Measurements from ENCODE around the gene MORN1. TPM values are rescaled to one million over a fixed set of nuclear protein-coding genes. Genes with fewer than 3 reads are reported as not detected.
"Not testable (repeated sequence)": the region's sequence is repeated elsewhere in the genome, so short reads cannot be mapped to it uniquely, and the experiment has no call there.

MORN1 gene
- total RNA-seq, 6 experiments from 2014 or later = 5.3 to 8.9 (median 6.9) TPM

GRCh38 chr1:2337081-2337480 is 54.3 kb downstream of the MORN1 start:
- Mint-ChIP-seq H3K4me1 (ENCODE audit: low read depth) (no peaks in the 10 kb centered on the region), H3K9me3 (peaks cover under 1% of the 10 kb centered on the region; the same call in 1 of the 2 replicates), H3K4me3 (no peak overlapping the region), H3K27ac (no peak overlapping the region), H3K36me3 (ENCODE audit: low read depth) (no peaks in the 10 kb centered on the region), H3K27me3 (ENCODE audit: insufficient read depth) (peaks cover 16% of the 10 kb centered on the region)
- no peak for DNase-seq
- no peak for TF ChIP-seq CTCF (IDR thresholded peaks at IDR 0.05)

- no peak for DNase-seq
- H3K4me3 Mint-ChIP-seq = no peak overlapping the region
- no peak overlapping the region for H3K27ac Mint-ChIP-seq
- H3K27me3 Mint-ChIP-seq (ENCODE audit: insufficient read depth) = peaks cover 14% of the 10 kb centered on the region
- H3K4me1 Mint-ChIP-seq (ENCODE audit: low read depth) = no peaks in the 10 kb centered on the region
- H3K36me3 Mint-ChIP-seq (ENCODE audit: low read depth) = no peaks in the 10 kb centered on the region
- peaks cover 5% of the 10 kb centered on the region; the same call in 1 of the 2 replicates for H3K9me3 Mint-ChIP-seq
- no peak for TF ChIP-seq CTCF (IDR thresholded peaks at IDR 0.05)
These were observed 54.9 kb downstream of the MORN1 start for GRCh38 chr1:2336499-2336898.

- Mint-ChIP-seq H3K36me3 (ENCODE audit: low read depth) (no peaks in the 10 kb centered on the region), H3K27ac (no peak overlapping the region)
- no peak for TF ChIP-seq CTCF (IDR thresholded peaks at IDR 0.05)
These were observed 55.5 kb downstream of the MORN1 start for GRCh38 chr1:2335721-2336455.

GRCh38 chr1:2334883-2335534 is 56.3 kb downstream of the MORN1 start:
- no peak overlapping the region for H3K27ac Mint-ChIP-seq
- no peak for TF ChIP-seq CTCF (IDR thresholded peaks at IDR 0.05)
- H3K27me3 Mint-ChIP-seq (ENCODE audit: insufficient read depth) = peaks cover 9% of the 10 kb centered on the region
- no peak overlapping the region for H3K4me3 Mint-ChIP-seq
- H3K9me3 Mint-ChIP-seq = peaks cover 5% of the 10 kb centered on the region; the same call in 1 of the 2 replicates
- H3K4me1 Mint-ChIP-seq (ENCODE audit: low read depth) = peaks cover 9% of the 10 kb centered on the region
- H3K36me3 Mint-ChIP-seq (ENCODE audit: low read depth) = no peaks in the 10 kb centered on the region
- DNase-seq = no peak

More at GRCh38 chr1:2335721-2336455, 55.5 kb downstream of the MORN1 start:
- peaks cover 1% of the 10 kb centered on the region for H3K4me1 Mint-ChIP-seq (ENCODE audit: low read depth)
- H3K27me3 Mint-ChIP-seq (ENCODE audit: insufficient read depth) = peaks cover 9% of the 10 kb centered on the region
- H3K4me3 Mint-ChIP-seq = no peak overlapping the region
- DNase-seq = no peak
- peaks cover 5% of the 10 kb centered on the region; the same call in 1 of the 2 replicates for H3K9me3 Mint-ChIP-seq

- Mint-ChIP-seq H3K27me3 (ENCODE audit: insufficient read depth) (peaks cover 6% of the 10 kb centered on the region), H3K9me3 (peaks cover 5% of the 10 kb centered on the region; the same call in 1 of the 2 replicates), H3K4me1 (ENCODE audit: low read depth) (peaks cover 9% of the 10 kb centered on the region), H3K4me3 (no peak overlapping the region), H3K36me3 (ENCODE audit: low read depth) (no peaks in the 10 kb centered on the region), H3K27ac (no peak overlapping the region)
- TF ChIP-seq CTCF (IDR thresholded peaks at IDR 0.05) = no peak
- no peak for DNase-seq
These were observed 57.0 kb downstream of the MORN1 start for GRCh38 chr1:2334366-2334765.

- peak overlapping the region; percentile 2; the same call in 1 of the 2 replicates for H3K27ac Mint-ChIP-seq
- not testable (repeated sequence) for DNase-seq; H3K36me3 Mint-ChIP-seq (ENCODE audit: low read depth); H3K4me1 Mint-ChIP-seq (ENCODE audit: low read depth); H3K4me3 Mint-ChIP-seq; H3K27me3 Mint-ChIP-seq (ENCODE audit: insufficient read depth); H3K9me3 Mint-ChIP-seq
These were observed 59.8 kb downstream of the MORN1 start for GRCh38 chr1:2331580-2331979.
